ENCODE results near the gene ZMYND10. TPM values are rescaled to one million over a fixed set of nuclear protein-coding genes. Genes with fewer than 3 reads are reported as not detected.

ZMYND10 gene
- total RNA-seq, 1 experiment from 2014 or later, result 0.74 TPM

- TF ChIP-seq ZSCAN18 (CRISPR knock-in tag; IDR thresholded peaks at IDR 0.05), result no peak
- TF ChIP-seq HMGA2 (CRISPR knock-in tag; IDR thresholded peaks at IDR 0.05), result no peak
- no peak for TF ChIP-seq PREB (CRISPR knock-in tag; IDR thresholded peaks at IDR 0.05; ENCODE audit: borderline replicate concordance)
- TF ChIP-seq NFE2L1 (CRISPR knock-in tag; IDR thresholded peaks at IDR 0.05), result no peak
- no peak for TF ChIP-seq NR3C1 (CRISPR knock-in tag; conservative IDR thresholded peaks at IDR 0.05; ENCODE audit: low read depth)
These were observed 524 bp downstream of the ZMYND10 start (continued) for GRCh38 chr3:50345008-50345407.

- no peak overlapping the region for H3K4me3 Mint-ChIP-seq
- CTCF ChIA-PET, result interaction anchor here (1.6 kb wide), 1 partner anchor 207 kb away, joined by 6 read pairs; no protein-coding TSS in a partner anchor
- ATAC-seq, result peak; percentile 57
- no peaks in the 10 kb centered on the region for H3K9me3 Mint-ChIP-seq
- no peak overlapping the region for H3K27ac Mint-ChIP-seq
- peak; percentile 58 for DNase-seq (ENCODE audit: low spot score)
- H3K27me3 Mint-ChIP-seq (ENCODE audit: low read depth), result peaks cover 86% of the 10 kb centered on the region
- H3K36me3 Mint-ChIP-seq, result 0 out of 2 replicates have a peak, but pooled peaks cover 3% of the 10 kb centered on the region
- POLR2A ChIA-PET, result no interaction called here
- H3K4me1 Mint-ChIP-seq, result peaks cover 24% of the 10 kb centered on the region
- TF ChIP-seq E2F1 (CRISPR knock-in tag; IDR thresholded peaks at IDR 0.05), result no peak
- no peak for TF ChIP-seq ESRRA (CRISPR knock-in tag; IDR thresholded peaks at IDR 0.05; ENCODE audit: borderline replicate concordance)
- no peak for TF ChIP-seq ZNF317 (CRISPR knock-in tag; IDR thresholded peaks at IDR 0.05; ENCODE audit: borderline replicate concordance, low read depth)
- TF ChIP-seq E2F5 (CRISPR knock-in tag; IDR thresholded peaks at IDR 0.05), result no peak
- no peak for TF ChIP-seq GRHL2 (CRISPR knock-in tag; IDR thresholded peaks at IDR 0.05; ENCODE audit: insufficient replicate concordance, severe bottlenecking)
- no peak for TF ChIP-seq ZNF423 (CRISPR knock-in tag; IDR thresholded peaks at IDR 0.05)
- no peak for TF ChIP-seq CTCF (IDR thresholded peaks at IDR 0.05)
- TF ChIP-seq RORB (CRISPR knock-in tag; IDR thresholded peaks at IDR 0.05), result no peak
- TF ChIP-seq HMGXB4 (CRISPR knock-in tag; IDR thresholded peaks at IDR 0.05), result no peak
- no peak for TF ChIP-seq ZNF416 (CRISPR knock-in tag; IDR thresholded peaks at IDR 0.05)
- no peak for TF ChIP-seq CBFB (CRISPR knock-in tag; IDR thresholded peaks at IDR 0.05; ENCODE audit: low read depth)
- TF ChIP-seq ZNF281 (CRISPR knock-in tag; IDR thresholded peaks at IDR 0.05), result no peak
- TF ChIP-seq IRF1 (CRISPR knock-in tag; IDR thresholded peaks at IDR 0.05), result no peak
- no peak for TF ChIP-seq NR1H2 (CRISPR knock-in tag; IDR thresholded peaks at IDR 0.05)
- no peak for TF ChIP-seq CDX4 (CRISPR knock-in tag; IDR thresholded peaks at IDR 0.05; ENCODE audit: borderline replicate concordance)
- TF ChIP-seq NR3C1 (CRISPR knock-in tag; conservative IDR thresholded peaks at IDR 0.05; ENCODE audit: low read depth), result no peak
These were observed 2.5 kb downstream of the ZMYND10 start for GRCh38 chr3:50342813-50343633.

Measured in WTC11 (cell line).